ENCODE measurements around the gene PRSS2.
"Not testable (repeated sequence)": the region's sequence is repeated elsewhere in the genome, so short reads cannot be mapped to it uniquely, and the experiment has no call there.

The PRSS2 gene

GRCh38 chr7:142760071-142760642 lies 10.6 kb upstream of the PRSS2 start:
- DNase-seq = no peak

GRCh38 chr7:142761606-142762005 lies 9.2 kb upstream of the PRSS2 start:
- not testable (repeated sequence) for DNase-seq

DNA sequence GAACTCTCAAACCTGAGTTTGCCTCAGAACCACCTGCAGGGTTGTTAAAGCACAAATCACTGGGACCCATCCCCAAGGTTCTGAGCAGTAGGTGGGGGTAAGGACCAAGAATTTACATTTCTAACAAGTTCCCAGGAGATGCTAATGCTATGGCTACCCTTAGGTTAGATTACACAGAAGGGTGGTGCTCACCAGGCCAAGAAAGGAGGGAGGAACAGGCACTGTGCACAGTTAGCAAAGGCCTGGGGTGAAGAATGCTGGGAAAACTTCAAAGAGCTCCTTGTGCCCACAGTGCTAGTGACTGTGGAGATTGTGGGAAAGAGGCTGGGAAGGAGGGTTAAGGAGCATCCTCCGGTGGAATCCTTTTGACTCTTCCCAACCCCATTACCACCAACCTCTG lies 8.7 kb upstream of the PRSS2 start:
- no peak for DNase-seq

- no peak for DNase-seq
These were observed 3.3 kb upstream of the PRSS2 start for GRCh38 chr7:142767451-142767850.

- DNase-seq = no peak
These were observed 2.9 kb upstream of the PRSS2 start for GRCh38 chr7:142767861-142768260.

DNA sequence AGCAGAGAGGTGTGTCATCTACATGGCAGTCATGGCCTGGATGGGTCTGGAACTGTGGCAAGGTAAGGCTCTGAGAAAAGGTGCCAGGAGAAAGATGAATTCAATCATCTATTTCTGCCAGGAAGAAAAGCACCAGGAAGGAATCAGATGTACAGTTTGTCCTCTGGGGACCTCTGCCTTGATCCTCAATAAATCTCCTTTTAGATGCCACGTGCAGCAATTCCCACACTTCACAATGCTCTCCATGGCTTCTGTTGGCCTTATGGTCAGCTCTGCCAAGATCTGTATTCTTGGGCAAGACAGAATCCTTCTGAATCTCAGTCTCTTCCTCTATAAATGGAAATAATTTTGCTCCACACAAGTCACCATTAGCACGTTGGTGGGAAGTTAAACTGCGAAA lies 1.9 kb upstream of the PRSS2 start:
- DNase-seq = not testable (repeated sequence)

DNA sequence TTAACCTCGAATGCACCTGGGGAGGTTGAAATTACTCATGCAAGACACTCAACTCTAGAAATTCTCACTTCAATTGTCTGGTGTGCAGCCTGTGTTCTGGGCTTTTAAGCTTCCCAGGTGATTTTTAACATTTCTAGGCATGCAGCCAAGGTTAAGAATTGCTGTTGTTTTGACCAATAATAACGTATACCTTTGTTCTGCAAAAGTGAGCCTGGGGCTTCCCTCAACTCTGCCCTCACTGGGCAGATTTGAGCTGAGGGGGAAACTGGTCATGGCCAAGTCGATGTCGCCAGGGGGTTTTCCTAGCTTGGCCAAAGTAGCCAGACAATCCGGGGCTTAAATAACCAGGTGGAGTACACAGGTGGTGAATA lies 568 bp downstream of the PRSS2 start:
- DNase-seq = no peak

DNA sequence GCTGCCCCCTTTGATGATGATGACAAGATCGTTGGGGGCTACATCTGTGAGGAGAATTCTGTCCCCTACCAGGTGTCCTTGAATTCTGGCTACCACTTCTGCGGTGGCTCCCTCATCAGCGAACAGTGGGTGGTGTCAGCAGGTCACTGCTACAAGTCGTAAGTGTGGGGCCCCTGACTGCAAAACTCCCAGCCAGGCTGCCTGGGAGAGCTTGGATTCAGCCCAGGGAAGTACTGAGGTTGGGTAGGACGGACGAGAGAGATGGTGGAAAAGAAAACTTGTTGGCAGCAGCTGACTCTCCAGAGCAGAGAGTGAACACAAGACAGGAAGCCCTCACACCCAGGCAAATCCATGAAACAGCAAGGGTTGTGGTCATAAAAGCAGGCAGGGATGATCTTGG lies 1.3 kb downstream of the PRSS2 start:
- DNase-seq = no peak

DNA sequence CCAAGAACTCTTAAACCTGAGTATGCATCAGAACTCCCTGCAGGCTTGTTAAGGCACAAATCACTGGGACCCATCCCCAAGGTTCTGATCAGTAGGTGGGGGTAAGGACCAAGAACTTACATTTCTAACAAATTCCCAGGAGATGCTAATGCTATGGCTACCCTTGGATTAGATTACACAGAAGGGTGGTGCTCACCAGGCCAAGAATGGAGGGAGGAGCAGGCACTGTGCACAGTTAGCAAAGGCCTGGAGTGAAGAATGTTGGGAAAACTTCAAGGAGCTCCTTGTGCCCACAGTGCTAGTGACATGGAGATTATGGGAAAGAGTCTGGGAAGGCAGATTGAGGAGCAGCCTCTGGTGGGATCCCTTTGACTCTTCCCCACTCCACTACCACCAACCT lies 1.9 kb downstream of the PRSS2 start:
- DNase-seq = no peak

DNA sequence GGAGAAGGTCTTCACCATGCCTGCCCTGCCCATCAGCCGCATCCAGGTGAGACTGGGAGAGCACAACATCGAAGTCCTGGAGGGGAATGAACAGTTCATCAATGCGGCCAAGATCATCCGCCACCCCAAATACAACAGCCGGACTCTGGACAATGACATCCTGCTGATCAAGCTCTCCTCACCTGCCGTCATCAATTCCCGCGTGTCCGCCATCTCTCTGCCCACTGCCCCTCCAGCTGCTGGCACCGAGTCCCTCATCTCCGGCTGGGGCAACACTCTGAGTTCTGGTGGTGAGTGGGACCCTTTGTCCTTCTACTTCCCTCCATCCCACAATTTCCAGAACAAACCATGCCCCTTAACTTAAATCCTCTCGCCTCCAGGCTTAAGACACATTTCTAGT lies 2.5 kb downstream of the PRSS2 start:
- DNase-seq = no peak

DNA sequence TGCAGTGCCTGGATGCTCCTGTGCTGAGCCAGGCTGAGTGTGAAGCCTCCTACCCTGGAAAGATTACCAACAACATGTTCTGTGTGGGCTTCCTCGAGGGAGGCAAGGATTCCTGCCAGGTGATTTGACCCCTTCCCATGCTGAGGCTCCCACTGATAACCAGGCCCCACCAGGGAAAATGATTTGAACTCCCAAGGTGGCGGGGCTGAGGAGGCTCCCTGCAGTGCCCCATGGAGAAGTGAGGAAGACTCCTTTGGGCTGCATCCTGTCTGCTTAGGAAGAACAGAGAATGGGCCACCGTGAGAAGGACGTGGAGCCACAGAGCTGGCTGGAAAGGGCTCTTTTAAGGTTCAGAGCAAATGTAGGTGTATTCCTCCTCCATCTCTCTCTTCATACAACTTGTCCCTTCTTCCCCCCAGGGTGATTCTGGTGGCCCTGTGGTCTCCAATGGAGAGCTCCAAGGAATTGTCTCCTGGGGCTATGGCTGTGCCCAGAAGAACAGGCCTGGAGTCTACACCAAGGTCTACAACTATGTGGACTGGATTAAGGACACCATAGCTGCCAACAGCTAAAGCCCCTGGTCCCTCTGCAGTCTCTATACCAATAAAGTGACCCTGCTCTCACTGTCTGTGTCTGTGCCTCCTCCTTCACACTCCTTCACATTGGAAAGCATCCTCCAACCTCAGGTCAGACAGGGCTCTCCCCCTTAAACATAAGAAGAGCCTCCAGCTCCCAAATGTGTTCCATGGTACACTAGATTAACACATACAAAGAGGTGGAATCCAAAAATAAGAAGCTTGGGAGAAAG lies 3.4 kb downstream of the PRSS2 start:
- no peak for DNase-seq

GRCh38 chr7:142774826-142775225 lies 4.1 kb downstream of the PRSS2 start:
- no peak for DNase-seq

DNA sequence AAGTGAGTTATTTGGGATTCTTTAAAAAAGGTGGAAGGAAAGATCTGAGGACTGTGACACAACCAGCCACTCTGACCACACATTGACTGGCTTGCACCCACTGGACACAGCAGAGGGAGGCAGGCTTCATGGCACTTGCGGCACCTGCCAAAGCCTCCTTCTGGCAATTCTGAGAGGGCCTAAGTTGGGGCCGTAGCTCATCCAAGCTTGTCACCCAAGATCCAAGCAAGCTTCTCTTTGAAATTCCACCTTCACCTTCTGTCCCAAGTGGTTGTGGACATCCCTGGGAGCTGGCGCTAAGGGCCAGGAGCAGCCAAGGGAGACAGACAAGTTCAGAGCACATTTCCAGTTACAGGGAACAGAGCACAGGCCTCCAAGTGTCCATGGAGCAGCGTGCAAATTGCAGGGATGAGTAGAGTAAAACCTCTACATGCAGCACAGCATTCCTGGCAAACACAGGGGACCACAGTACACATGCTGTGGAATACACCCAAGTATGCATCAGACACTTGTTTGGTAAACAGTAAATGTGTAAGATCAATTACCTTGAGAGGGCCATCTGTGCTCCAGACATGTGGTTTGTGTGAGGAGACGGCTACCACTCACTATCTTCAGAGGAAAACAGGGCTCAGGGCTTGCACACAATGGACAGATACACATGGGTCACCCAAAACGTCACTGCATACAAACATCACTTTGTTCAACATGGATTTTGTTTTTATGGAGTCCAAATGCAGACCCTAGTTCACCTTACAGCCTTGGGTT lies 4.8 kb downstream of the PRSS2 start:
- DNase-seq = not testable (repeated sequence)

GRCh38 chr7:142776206-142776844 lies 5.6 kb downstream of the PRSS2 start:
- no peak for DNase-seq

- DNase-seq = not testable (repeated sequence)
These were observed 6.1 kb downstream of the PRSS2 start for GRCh38 chr7:142776845-142777225.

- DNase-seq = no peak
These were observed 6.5 kb downstream of the PRSS2 start for GRCh38 chr7:142777318-142777717.

DNA sequence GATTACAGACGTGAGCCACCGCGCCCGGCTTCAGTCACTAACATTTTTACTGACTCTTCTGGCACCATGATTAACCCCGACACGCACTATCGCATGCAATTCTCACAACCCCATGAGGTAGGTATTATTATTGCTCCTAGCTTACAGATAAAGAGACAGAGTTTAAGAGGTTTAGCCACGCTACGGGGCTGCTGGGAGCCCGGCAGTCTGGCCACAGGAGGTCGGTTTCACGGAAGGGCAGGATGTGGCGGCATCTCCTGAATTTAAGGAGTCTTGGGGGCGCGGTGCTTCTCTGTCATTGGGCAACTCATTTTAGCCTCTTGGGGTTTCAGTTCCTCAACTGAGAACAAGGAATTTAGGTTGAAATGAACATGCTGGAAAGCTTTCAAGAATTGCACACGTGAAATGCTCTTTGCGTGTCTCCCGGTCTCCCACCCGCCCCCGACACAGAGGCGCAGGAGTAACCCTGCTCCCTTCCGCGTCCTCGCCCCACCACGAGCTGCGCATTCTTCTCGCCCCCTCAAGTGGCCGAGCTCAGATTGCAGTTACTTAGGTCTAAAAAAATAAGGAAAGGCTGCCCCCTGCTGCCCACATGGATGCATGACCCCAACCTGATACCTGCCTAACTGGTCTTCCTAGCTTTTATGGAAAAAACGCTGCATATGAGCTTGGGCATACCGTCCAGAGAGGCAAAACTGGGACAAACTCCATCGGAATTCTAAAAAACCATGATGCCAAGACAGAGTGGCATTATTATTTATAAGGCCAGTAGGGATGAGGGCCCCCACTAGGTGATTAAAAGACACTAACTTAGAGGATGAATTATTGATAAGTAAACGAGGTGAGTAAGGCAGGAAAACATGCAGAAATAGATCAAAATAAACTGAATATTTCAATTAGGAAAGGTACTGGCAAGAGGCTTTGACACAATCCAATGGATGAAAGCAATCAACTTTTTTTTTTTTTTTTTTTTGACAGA lies 12.4 kb downstream of the PRSS2 start:
- DNase-seq = peak; percentile 80

GRCh38 chr7:142784096-142784495 lies 13.3 kb downstream of the PRSS2 start:
- DNase-seq = no peak

DNA sequence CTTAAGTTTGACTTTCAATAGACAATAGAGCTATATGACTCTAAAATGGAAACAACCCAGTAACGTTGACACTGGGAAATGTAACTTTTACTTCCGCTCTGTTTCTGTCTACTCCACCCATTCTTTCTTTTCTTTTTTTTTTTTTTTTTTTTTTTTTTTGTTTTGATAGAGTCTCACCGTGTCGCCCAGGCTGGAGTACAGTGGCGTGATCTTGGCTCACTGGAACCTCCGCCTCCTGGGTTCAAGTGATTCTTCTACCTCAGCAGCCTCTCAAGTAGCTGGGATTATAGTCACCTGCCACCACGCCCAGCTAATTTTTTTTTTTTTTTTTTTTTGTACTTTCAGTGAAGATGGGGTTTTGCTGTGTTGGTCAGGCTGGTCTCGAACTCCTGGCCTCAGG lies 13.9 kb downstream of the PRSS2 start:
- DNase-seq = no peak

- DNase-seq = no peak
These were observed 15.1 kb downstream of the PRSS2 start for GRCh38 chr7:142785841-142786250.

DNA sequence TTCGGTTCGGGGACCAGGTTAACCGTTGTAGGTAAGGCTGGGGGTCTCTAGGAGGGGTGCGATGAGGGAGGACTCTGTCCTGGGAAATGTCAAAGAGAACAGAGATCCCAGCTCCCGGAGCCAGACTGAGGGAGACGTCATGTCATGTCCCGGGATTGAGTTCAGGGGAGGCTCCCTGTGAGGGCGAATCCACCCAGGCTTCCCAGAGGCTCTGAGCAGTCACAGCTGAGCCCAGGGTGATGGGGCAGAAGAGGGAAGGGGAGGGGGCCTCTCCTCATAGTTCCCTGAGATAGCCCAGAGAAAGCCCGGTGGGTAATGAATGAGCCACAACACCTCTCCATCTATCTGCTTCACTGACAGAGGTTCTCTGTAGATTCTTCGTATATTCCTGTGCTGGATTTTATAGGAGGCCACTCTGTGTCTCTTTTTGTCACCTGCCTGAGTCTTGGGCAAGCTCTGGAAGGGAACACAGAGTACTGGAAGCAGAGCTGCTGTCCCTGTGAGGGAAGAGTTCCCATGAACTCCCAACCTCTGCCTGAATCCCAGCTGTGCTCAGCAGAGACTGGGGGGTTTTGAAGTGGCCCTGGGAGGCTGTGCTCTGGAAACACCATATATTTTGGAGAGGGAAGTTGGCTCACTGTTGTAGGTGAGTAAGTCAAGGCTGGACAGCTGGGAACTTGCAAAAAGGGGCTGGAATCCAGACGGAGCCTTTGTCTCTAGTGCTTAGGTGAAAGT lies 16.4 kb downstream of the PRSS2 start:
- DNase-seq = no peak

GRCh38 chr7:142787783-142788182 lies 17.0 kb downstream of the PRSS2 start:
- DNase-seq = no peak
